Measurements from ENCODE around the gene APOC1. TPM values are rescaled to one million over a fixed set of nuclear protein-coding genes. Genes with fewer than 3 reads are reported as not detected.

Gene APOC1
- total and polyA plus RNA-seq, 11 donors, result 0.83 to 84.7 (median 2.8) TPM; not detected in 1

DNA sequence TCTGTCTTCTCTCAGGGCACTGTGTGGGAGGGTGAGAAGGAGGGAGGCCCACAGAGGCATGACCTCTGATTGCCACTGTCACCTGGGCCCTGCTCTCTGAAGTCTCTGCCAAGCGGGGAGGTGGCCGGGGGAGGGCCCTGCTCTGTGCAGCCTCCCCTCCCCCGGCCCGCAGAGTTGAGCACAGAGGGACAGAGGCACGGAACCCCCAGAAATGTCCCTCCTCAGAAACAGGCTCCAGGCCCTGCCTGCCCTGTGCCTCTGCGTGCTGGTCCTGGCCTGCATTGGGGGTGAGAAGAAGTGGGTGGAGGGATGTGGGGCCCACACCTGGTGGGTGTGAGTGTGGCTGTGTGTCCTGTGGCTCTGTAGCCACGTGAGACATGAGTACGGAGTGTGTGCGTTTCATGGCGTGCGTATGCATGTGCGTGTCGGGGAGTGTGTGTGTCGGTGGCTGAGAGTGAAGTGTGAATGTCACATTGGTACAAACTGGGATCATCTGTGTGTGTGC, 27.7 kb downstream of the APOC1 start, which contains the start of gene APOC4:
APOC4 (plus strand) TSS at position 171 of the 505 bp plus-strand sequence; CDS start at position 212, 41 bp downstream.
- Histone ChIP-seq H3K36me3 (no peaks in the 10 kb centered on the region), H3K27ac (no peak within 1 kb of the TSS), H3K9me3 (no peaks in the 10 kb centered on the region), H3K4me1 (peaks cover 0 to 10% (median 0%) of the 10 kb centered on the region in 12 donors), H3K4me3 (no peak within 1 kb of the TSS), H3K27me3 (no peaks in the 10 kb centered on the region)
- 88 to 91% (median 88%) methylated on average over 14 of the region's 14 CpGs for WGBS, 4 donors
- intact Hi-C loops (cut with DNase I), result no loop called here
- TF ChIP-seq, protein P1, sequence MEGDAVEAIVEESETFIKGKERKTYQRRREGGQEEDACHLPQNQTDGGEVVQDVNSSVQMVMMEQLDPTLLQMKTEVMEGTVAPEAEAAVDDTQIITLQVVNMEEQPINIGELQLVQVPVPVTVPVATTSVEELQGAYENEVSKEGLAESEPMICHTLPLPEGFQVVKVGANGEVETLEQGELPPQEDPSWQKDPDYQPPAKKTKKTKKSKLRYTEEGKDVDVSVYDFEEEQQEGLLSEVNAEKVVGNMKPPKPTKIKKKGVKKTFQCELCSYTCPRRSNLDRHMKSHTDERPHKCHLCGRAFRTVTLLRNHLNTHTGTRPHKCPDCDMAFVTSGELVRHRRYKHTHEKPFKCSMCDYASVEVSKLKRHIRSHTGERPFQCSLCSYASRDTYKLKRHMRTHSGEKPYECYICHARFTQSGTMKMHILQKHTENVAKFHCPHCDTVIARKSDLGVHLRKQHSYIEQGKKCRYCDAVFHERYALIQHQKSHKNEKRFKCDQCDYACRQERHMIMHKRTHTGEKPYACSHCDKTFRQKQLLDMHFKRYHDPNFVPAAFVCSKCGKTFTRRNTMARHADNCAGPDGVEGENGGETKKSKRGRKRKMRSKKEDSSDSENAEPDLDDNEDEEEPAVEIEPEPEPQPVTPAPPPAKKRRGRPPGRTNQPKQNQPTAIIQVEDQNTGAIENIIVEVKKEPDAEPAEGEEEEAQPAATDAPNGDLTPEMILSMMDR (IDR thresholded peaks at IDR 0.05), result no peak
- no peak for TF ChIP-seq POLR2A (IDR thresholded peaks at IDR 0.05)
- ATAC-seq (no peak), DNase-seq (peak in 1 of 5 donors; percentile 28)

DNA sequence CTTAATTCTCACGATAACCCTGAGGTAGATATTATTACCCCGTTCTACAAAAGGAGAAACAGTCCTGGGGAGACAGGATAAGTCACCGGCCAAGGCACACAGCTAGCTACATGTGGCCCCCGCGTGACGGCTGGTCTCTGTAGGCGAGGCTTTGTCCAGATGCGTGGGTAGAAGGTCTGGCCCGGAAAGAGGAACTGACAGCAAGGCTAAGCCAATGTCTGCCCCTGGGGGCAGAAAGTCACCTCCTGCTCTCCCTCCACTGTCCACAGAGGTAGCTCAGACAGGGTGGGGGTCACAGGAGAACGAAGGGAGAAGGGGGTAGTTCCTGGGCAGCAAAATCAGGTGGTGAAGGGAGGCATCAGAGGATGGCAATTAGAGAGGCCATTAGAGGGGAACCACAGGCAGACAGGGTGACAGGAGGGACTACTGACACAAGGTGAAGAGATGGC, 29.4 kb downstream of the APOC1 start:
- H3K27ac ChIP-seq, result peak overlapping the region in 1 of 12 donors; percentile 46
- DNase-seq, result peak; percentile 54 to 67 (median 61)
- H3K4me3 ChIP-seq, result no peak overlapping the region
- H3K4me1 ChIP-seq, result peaks cover 0 to 10% (median 0%) of the 10 kb centered on the region in 12 donors
- no peaks in the 10 kb centered on the region for H3K9me3 ChIP-seq
- H3K36me3 ChIP-seq, result peaks cover 0 to 5% (median 0%) of the 10 kb centered on the region in 9 donors
- H3K27me3 ChIP-seq, result no peaks in the 10 kb centered on the region
- 39 to 50% (median 42%) methylated on average over 10 of the region's 10 CpGs for WGBS, 4 donors
- intact Hi-C loops (cut with DNase I), result no loop called here
- TF ChIP-seq, protein P1 (IDR thresholded peaks at IDR 0.05), result no peak
- no peak for TF ChIP-seq POLR2A (IDR thresholded peaks at IDR 0.05)
- ATAC-seq, result peak in 3 of 4 donors; percentile 53 to 76 (median 70)

DNA sequence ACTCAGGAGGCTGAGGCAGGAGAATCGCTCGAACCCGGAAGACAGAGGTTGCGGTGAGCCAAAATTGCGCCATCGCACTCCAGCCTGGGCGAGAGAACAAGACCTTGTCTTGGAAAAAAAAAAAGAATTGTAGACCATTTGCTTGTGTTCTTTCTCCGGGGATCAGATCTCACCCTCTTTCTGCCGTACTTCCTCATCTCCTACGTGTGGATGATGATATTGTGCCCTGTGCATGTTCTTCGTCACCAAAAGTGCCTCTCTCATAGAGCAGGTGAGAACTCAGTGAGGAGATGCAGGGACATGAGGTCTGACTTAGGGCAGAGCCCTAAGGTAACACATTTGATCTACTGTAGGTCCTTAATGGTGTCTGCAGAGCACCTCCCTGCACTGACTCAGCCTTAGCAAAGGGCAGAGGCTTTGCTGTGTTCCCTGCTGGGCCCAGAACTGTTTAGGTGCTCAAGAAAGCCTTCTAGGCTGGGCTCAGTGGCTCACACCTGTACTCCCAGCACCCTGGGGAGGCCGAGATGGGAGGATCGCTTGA, 32.7 kb downstream of the APOC1 start:
- intact Hi-C loops (cut with DNase I), result loop anchor here in 1 of 10 donors (2.0 kb wide), 1 partner anchor 42 kb away; the partner anchor contains the start of gene APOE

DNA sequence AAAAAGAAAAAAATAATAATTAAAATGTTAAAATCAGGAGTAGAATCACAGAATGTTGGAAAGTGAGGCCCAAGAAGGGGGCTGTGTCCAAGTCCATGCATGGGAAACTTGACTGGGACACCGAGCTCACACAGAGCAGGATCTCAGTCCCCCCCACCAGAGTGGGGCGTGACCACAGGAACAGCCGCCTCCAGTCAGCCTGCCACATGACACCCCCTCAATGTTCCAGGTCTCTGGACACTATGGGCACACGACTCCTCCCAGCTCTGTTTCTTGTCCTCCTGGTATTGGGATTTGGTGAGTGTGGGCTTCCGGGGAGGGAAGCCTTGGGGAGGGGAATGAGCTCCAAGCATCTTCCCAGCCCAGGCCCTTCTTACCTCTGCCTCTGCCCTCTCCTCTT, 33.8 kb downstream of the APOC1 start:
- Histone ChIP-seq H3K36me3 (peaks cover 0 to 23% (median 10%) of the 10 kb centered on the region in 9 donors), H3K27me3 (no peaks in the 10 kb centered on the region), H3K9me3 (no peaks in the 10 kb centered on the region), H3K27ac (no peak overlapping the region), H3K4me3 (no peak overlapping the region), H3K4me1 (peaks cover 0 to 15% (median 9%) of the 10 kb centered on the region in 12 donors)
- TF ChIP-seq, protein P1 (IDR thresholded peaks at IDR 0.05), result no peak
- no peak for TF ChIP-seq POLR2A (IDR thresholded peaks at IDR 0.05)
- 75 to 88% (median 78%) methylated on average over 5 of the region's 5 CpGs for WGBS, 4 donors
- ATAC-seq (no peak), DNase-seq (no peak)
- intact Hi-C loops (cut with DNase I), result no loop called here

More for the DNA sequence above, 32.7 kb downstream of the APOC1 start:
- Histone ChIP-seq H3K36me3 (peaks cover 0 to 22% (median 10%) of the 10 kb centered on the region in 9 donors), H3K4me1 (peaks cover 0 to 14% (median 8%) of the 10 kb centered on the region in 12 donors), H3K9me3 (no peaks in the 10 kb centered on the region), H3K27me3 (no peaks in the 10 kb centered on the region), H3K4me3 (no peak overlapping the region), H3K27ac (no peak overlapping the region)
- no peak for TF ChIP-seq POLR2A (IDR thresholded peaks at IDR 0.05)
- TF ChIP-seq, protein P1 (IDR thresholded peaks at IDR 0.05), result no peak
- DNase-seq (no peak), ATAC-seq (no peak)
- WGBS, 4 donors, result 91 to 92% (median 92%) methylated on average over 13 of the region's 13 CpGs
